Neural progenitor cell (in vitro differentiated cells): ENCODE measurements around the gene EIF2B2. TPM values are rescaled to one million over a fixed set of nuclear protein-coding genes. Genes with fewer than 3 reads are reported as not detected.

Source experiments
- DNase-seq: peaks from one replicate; pipeline ENCODE4 v3.0.0-alpha.2; 2016; ENCODE audit warnings: low spot score
- H2AFZ ChIP-seq: fragments of 200-600 bp; sonication (generic); replicated peaks from 2 replicates; pipeline ENCODE4 v1.6.1; 2016; ENCODE audit warnings: antibody characterized with exemption
- H3F3A ChIP-seq: fragments of 200-600 bp; sonication (generic); 2 replicates; pipeline ENCODE4 v1.6.1; 2016; ENCODE audit warnings: antibody characterized with exemption, low read depth
- H3K27ac ChIP-seq: fragments of 200-600 bp; sonication (generic); 2 replicates; pipeline ENCODE4 v1.5.1; 2016; ENCODE audit warnings: mild to moderate bottlenecking
- H3K27me3 ChIP-seq: fragments of 200-600 bp; sonication (generic); 2 replicates; pipeline ENCODE4 v1.6.1; 2016; ENCODE audit warnings: mild to moderate bottlenecking, moderate library complexity
- H3K36me3 ChIP-seq: fragments of 200-600 bp; sonication (generic); 2 replicates; pipeline ENCODE4 v1.5.1; 2016
- H3K4me1 ChIP-seq: fragments of 200-600 bp; sonication (generic); 2 replicates; pipeline ENCODE4 v1.6.1; 2016; ENCODE audit warnings: mixed run types
- H3K4me2 ChIP-seq: fragments of 200-600 bp; sonication (generic); 2 replicates; pipeline ENCODE4 v1.6.1; 2016
- H3K4me3 ChIP-seq: fragments of 200-600 bp; sonication (generic); 2 replicates; pipeline ENCODE4 v1.5.1; 2016
- H3K79me2 ChIP-seq: fragments of 200-600 bp; sonication (generic); 2 replicates; pipeline ENCODE4 v1.6.1; 2016; ENCODE audit warnings: low read depth
- H3K9ac ChIP-seq: fragments of 200-600 bp; sonication (generic); 2 replicates; pipeline ENCODE4 v1.6.1; 2016
- H3K9me3 ChIP-seq: fragments of 200-600 bp; sonication (generic); 2 replicates; pipeline ENCODE4 v1.5.1; 2016; ENCODE audit warnings: low read depth
- H4K20me1 ChIP-seq: fragments of 200-600 bp; sonication (generic); 2 replicates; pipeline ENCODE4 v1.6.1; 2016; ENCODE audit warnings: low read depth
- H3K27ac Mint-ChIP-seq: 3 replicates; pipeline ENCODE4 v1.8.0; 2021; ENCODE audit warnings: mixed read lengths
- H3K27me3 Mint-ChIP-seq: 2 replicates; pipeline ENCODE4 v1.8.0; 2022; ENCODE audit warnings: low read depth, mild to moderate bottlenecking, inconsistent platforms, moderate library complexity, mixed read lengths; ENCODE audit not compliant: insufficient read depth
- H3K36me3 Mint-ChIP-seq: 3 replicates; pipeline ENCODE4 v1.8.0; 2021; ENCODE audit warnings: mixed read lengths
- H3K4me1 Mint-ChIP-seq: 3 replicates; pipeline ENCODE4 v1.8.0; 2021; ENCODE audit warnings: mixed read lengths
- H3K4me3 Mint-ChIP-seq: 3 replicates; pipeline ENCODE4 v1.8.0; 2021; ENCODE audit warnings: mild to moderate bottlenecking, moderate library complexity, mixed read lengths
- H3K9me3 Mint-ChIP-seq: 3 replicates; pipeline ENCODE4 v1.8.0; 2020; ENCODE audit warnings: mixed read lengths
- CTCF ChIP-seq: fragments of 200-600 bp; sonication (generic); IDR thresholded peaks from 2 replicates; pipeline ENCODE4 v1.5.1; 2017; ENCODE audit warnings: antibody characterized with exemption, mild to moderate bottlenecking
- EZH2 ChIP-seq: fragments of 200-600 bp; sonication (generic); IDR thresholded peaks from 2 replicates; pipeline ENCODE4 v1.6.1; 2017; ENCODE audit warnings: antibody characterized with exemption, mild to moderate bottlenecking, moderate library complexity
- EZH2phosphoT487 ChIP-seq: fragments of 200-600 bp; sonication (generic); IDR thresholded peaks from 2 replicates; pipeline ENCODE4 v1.6.1; 2017; ENCODE audit warnings: antibody characterized with exemption
- total RNA-seq: library from RNA; depleted of rRNA; stranded (reverse); fragments of >200 nt; gene quantifications from 2 replicates; pipeline ENCODE4 v1.2.3, GENCODE V29; 2015; ENCODE audit warnings: low replicate concordance

The EIF2B2 gene
- total RNA-seq, 1 donor from 2014 or later: 26.9 TPM

- Histone ChIP-seq H3K27ac (no peak overlapping the region), H3K4me1 (peaks cover 15% of the 10 kb centered on the region), H3K79me2 (no peaks in the 10 kb centered on the region), H3K9me3 (no peaks in the 10 kb centered on the region), H3K9ac (no peak overlapping the region), H2AFZ (no peak overlapping the region), H3K4me3 (no peak overlapping the region), H3K27me3 (no peaks in the 10 kb centered on the region), H3K36me3 (no peaks in the 10 kb centered on the region), H3F3A (no peaks in the 10 kb centered on the region), H4K20me1 (no peaks in the 10 kb centered on the region), H3K4me2 (no peak overlapping the region)
- no peak overlapping the region for H3K27ac Mint-ChIP-seq
- H3K36me3 Mint-ChIP-seq: no peaks in the 10 kb centered on the region
- H3K4me3 Mint-ChIP-seq: no peak overlapping the region
- peaks cover 3% of the 10 kb centered on the region for H3K27me3 Mint-ChIP-seq
- peaks cover 21% of the 10 kb centered on the region for H3K4me1 Mint-ChIP-seq
- no peak for DNase-seq
- TF ChIP-seq CTCF (no peak), EZH2 (no peak), EZH2phosphoT487 (no peak)
- no peaks in the 10 kb centered on the region for H3K9me3 Mint-ChIP-seq
Observed at GRCh38 chr14:74965486-74966153, 37.1 kb upstream of the EIF2B2 start.

GRCh38 chr14:74968811-74969210, 33.9 kb upstream of the EIF2B2 start:
- H3K36me3 ChIP-seq: no peaks in the 10 kb centered on the region
- H3K27me3 ChIP-seq: no peaks in the 10 kb centered on the region
- DNase-seq: no peak
- H2AFZ ChIP-seq: no peak overlapping the region
- no peaks in the 10 kb centered on the region for H3K9me3 ChIP-seq
- TF ChIP-seq CTCF (no peak), EZH2 (no peak), EZH2phosphoT487 (no peak)
- Mint-ChIP-seq H3K36me3 (no peaks in the 10 kb centered on the region), H3K9me3 (no peaks in the 10 kb centered on the region), H3K27me3 (no peaks in the 10 kb centered on the region), H3K4me3 (no peak overlapping the region), H3K27ac (no peak overlapping the region), H3K4me1 (peaks cover 19% of the 10 kb centered on the region)
- no peak overlapping the region for H3K27ac ChIP-seq
- no peaks in the 10 kb centered on the region for H3F3A ChIP-seq
- H3K79me2 ChIP-seq: no peaks in the 10 kb centered on the region
- no peak overlapping the region for H3K4me2 ChIP-seq
- H3K4me3 ChIP-seq: no peak overlapping the region
- peaks cover 2% of the 10 kb centered on the region for H3K4me1 ChIP-seq
- no peaks in the 10 kb centered on the region for H4K20me1 ChIP-seq
- H3K9ac ChIP-seq: no peak overlapping the region

DNA sequence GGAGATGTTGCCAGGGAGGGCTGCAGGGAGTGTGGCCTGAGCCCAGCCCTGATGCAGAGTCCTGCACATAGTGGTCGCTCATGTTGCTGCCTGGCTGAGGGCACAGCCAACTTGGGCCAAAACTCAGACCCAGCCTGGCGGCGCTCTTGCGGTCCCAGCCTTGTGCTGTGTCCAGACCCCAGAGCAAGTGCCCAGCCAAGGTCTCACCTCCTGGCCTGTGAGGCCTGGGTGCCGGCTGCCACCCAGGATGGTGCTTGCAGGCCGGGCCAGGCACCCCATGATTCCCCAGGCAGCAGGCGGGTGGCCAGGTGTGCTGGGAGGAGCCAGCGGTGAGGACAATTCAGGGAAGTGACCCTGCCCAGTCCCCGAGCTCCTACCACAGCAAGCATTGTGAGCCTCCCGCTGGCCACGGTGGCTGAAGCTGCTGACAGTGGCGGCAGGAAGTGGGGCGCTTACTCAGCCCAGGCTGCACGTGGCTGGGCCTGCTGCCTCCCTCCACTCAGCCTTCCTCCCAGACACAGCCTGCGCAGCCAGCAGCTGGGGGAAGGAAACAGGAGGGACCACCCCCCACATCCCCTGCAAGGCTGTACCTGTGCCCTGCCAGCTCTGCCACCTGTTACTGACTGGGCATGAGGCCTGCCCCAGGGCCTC, 29.6 kb upstream of the EIF2B2 start:
- Mint-ChIP-seq H3K9me3 (no peaks in the 10 kb centered on the region), H3K27ac (no peak overlapping the region), H3K27me3 (peaks cover 11% of the 10 kb centered on the region), H3K4me3 (no peak overlapping the region), H3K4me1 (peaks cover 42% of the 10 kb centered on the region), H3K36me3 (no peaks in the 10 kb centered on the region)
- H3K79me2 ChIP-seq: no peaks in the 10 kb centered on the region
- H3K4me2 ChIP-seq: no peak overlapping the region
- TF ChIP-seq CTCF (no peak), EZH2phosphoT487 (no peak), EZH2 (no peak)
- H3K9me3 ChIP-seq: no peaks in the 10 kb centered on the region
- H2AFZ ChIP-seq: no peak overlapping the region
- H3K4me1 ChIP-seq: peaks cover 14% of the 10 kb centered on the region
- no peak overlapping the region for H3K4me3 ChIP-seq
- H3K27me3 ChIP-seq: peaks cover 6% of the 10 kb centered on the region
- DNase-seq: no peak
- no peaks in the 10 kb centered on the region for H3F3A ChIP-seq
- H3K9ac ChIP-seq: no peak overlapping the region
- no peaks in the 10 kb centered on the region for H4K20me1 ChIP-seq
- H3K27ac ChIP-seq: no peak overlapping the region
- H3K36me3 ChIP-seq: no peaks in the 10 kb centered on the region
